HCT116 (cell line): ENCODE measurements around the gene CMTM8. TPM values are rescaled to one million over a fixed set of nuclear protein-coding genes. Genes with fewer than 3 reads are reported as not detected.

ENCODE experiments used
- ATAC-seq: fragments of 200-7000 bp; cut with Tn5 transposase; 2 replicates; pipeline ENCODE4 v1.9.1; 2020; ENCODE audit warnings: mild to moderate bottlenecking, moderate library complexity
- BruUV-seq: library from RNA; stranded (reverse); fragments of 400-500 nt; replicated peaks from 2 replicates; lab custom pipeline; 2021; lab: Mats Ljungman, UMichigan
- CTCF ChIA-PET: fragments of 300-600 bp; sonication (Branson Sonifier 250); formaldehyde crosslinking; loops from one replicate; lab custom pipeline; 2021; ENCODE audit warnings: antibody characterized with exemption; lab: Charles Lee
- POLR2A ChIA-PET: fragments of 300-600, 350-600 bp; sonication (Branson Sonifier 250); formaldehyde crosslinking; loops from one replicate; lab custom pipeline; 2021; ENCODE audit warnings: antibody characterized with exemption; lab: Charles Lee
- RAD21 ChIA-PET, 2 experiments: fragments of 300-600 bp; sonication (Branson Sonifier 250); formaldehyde crosslinking; loops; one replicate each; lab custom pipeline; 2023; ENCODE audit warnings: low total read pairs in 2 of 2; ENCODE audit not compliant: uncharacterized antibody in 2 of 2, unreplicated experiment in 2 of 2, low non-redundant PET in 1 of 2; lab: Charles Lee
- DNase-seq: peaks from one replicate; pipeline ENCODE4 v3.0.0-alpha.2; 2010; ENCODE audit warnings: low read depth, low spot score
- H2AFZ ChIP-seq: fragments of 200-600 bp; shearing (Covaris generic), sonication (generic); 2 replicates; pipeline ENCODE4 v1.6.1; 2017; ENCODE audit warnings: low read depth, mixed run types, mixed read lengths, antibody characterized with exemption, low read length; ENCODE audit not compliant: poor library complexity, severe bottlenecking
- H3K27ac ChIP-seq: 2 replicates; pipeline ENCODE4 v1.5.1; 2012; ENCODE audit warnings: low read depth, low read length
- H3K27me3 ChIP-seq: fragments of 200-600 bp; sonication (generic); 2 replicates; pipeline ENCODE4 v1.6.1; 2016; ENCODE audit warnings: mixed run types, low read length, mixed read lengths; ENCODE audit not compliant: insufficient read depth
- H3K36me3 ChIP-seq, 2 experiments: fragments of 200-500 bp in 1 of 2; fragments of 200-600 bp in 1 of 2; sonication (Bioruptor generic) in 1 of 2; sonication (generic) in 1 of 2; 2 replicates each; pipeline versions ENCODE4 v1.5.1 to v1.6.1; 2014 to 2016; ENCODE audit warnings: low read length in 2 of 2, inconsistent platforms in 1 of 2, mixed read lengths in 1 of 2, mixed run types in 1 of 2; ENCODE audit not compliant: insufficient read depth in 2 of 2, control insufficient read depth in 1 of 2
- H3K4me1 ChIP-seq, 2 experiments: fragments of 200-600 bp in 1 of 2; sonication (generic) in 1 of 2; 2 replicates each; pipeline versions ENCODE4 v1.5.1 to v1.6.1; 2012 to 2017; ENCODE audit warnings: low read length in 2 of 2, inconsistent platforms in 1 of 2, mild to moderate bottlenecking in 1 of 2, mixed read lengths in 1 of 2, mixed run types in 1 of 2, moderate library complexity in 1 of 2; ENCODE audit not compliant: insufficient read depth in 2 of 2, control insufficient read depth in 1 of 2
- H3K4me2 ChIP-seq: fragments of 200-600 bp; sonication (generic); 2 replicates; pipeline ENCODE4 v1.6.1; 2017; ENCODE audit warnings: mixed run types, low read length, mixed read lengths
- H3K4me3 ChIP-seq, 2 experiments: fragments of 200-600 bp in 1 of 2; sonication (generic) in 1 of 2; replicated peaks in 1 of 2; 2 replicates each; pipeline ENCODE4 v1.5.1; 2011 to 2016; ENCODE audit warnings: low read length in 2 of 2, control low read depth in 1 of 2, low read depth in 1 of 2, mild to moderate bottlenecking in 1 of 2, mixed read lengths in 1 of 2, mixed run types in 1 of 2
- H3K79me2 ChIP-seq: fragments of 200-600 bp; sonication (generic); 2 replicates; pipeline ENCODE4 v1.6.1; 2017; ENCODE audit warnings: mild to moderate bottlenecking, mixed run types, low read length, moderate library complexity, mixed read lengths; ENCODE audit not compliant: insufficient read depth
- H3K9ac ChIP-seq: fragments of 200-600 bp; sonication (generic); 2 replicates; pipeline ENCODE4 v1.6.1; 2016; ENCODE audit warnings: low read length, mixed read lengths
- H3K9me2 ChIP-seq: fragments of 200-600 bp; sonication (generic), shearing (Covaris generic); 2 replicates; pipeline ENCODE4 v1.6.1; 2017; ENCODE audit warnings: mixed run types, mild to moderate bottlenecking, moderate library complexity; ENCODE audit not compliant: insufficient read depth
- H3K9me3 ChIP-seq, 2 experiments: fragments of 200-500 bp in 1 of 2; fragments of 200-600 bp in 1 of 2; sonication (Bioruptor generic) in 1 of 2; sonication (generic) in 1 of 2; 2 replicates each; pipeline ENCODE4 v1.6.1; 2014 to 2017; ENCODE audit warnings: low read length in 2 of 2, mixed read lengths in 2 of 2, inconsistent platforms in 1 of 2, low read depth in 1 of 2, mild to moderate bottlenecking in 1 of 2, mixed run types in 1 of 2, moderate library complexity in 1 of 2; ENCODE audit not compliant: control insufficient read depth in 1 of 2, insufficient read depth in 1 of 2
- H4K20me1 ChIP-seq: fragments of 200-600 bp; sonication (generic), shearing (Covaris generic); 2 replicates; pipeline ENCODE4 v1.6.1; 2017; ENCODE audit warnings: mixed run types, mild to moderate bottlenecking, moderate library complexity; ENCODE audit not compliant: insufficient read depth
- ATF3 ChIP-seq: IDR thresholded peaks from 2 replicates; pipeline ENCODE4 v1.6.1; 2012
- CBX3 ChIP-seq: IDR thresholded peaks from 2 replicates; pipeline ENCODE4 v1.6.1; 2012; ENCODE audit warnings: low read depth
- CEBPB ChIP-seq: IDR thresholded peaks from 2 replicates; pipeline ENCODE4 v1.6.1; 2012; ENCODE audit warnings: low read depth
- CTCF ChIP-seq, 3 experiments: fragments of 200-600 bp in 1 of 3; sonication (generic) in 1 of 3; IDR thresholded peaks in 2 of 3; conservative IDR thresholded peaks in 1 of 3; 2 replicates each; pipeline ENCODE4 v1.5.1; 2012 to 2017; ENCODE audit warnings: low read depth in 2 of 3, low read length in 2 of 3, antibody characterized with exemption in 1 of 3, borderline replicate concordance in 1 of 3, control low read depth in 1 of 3, mild to moderate bottlenecking in 1 of 3, mixed read lengths in 1 of 3, mixed run types in 1 of 3, moderate library complexity in 1 of 3; ENCODE audit not compliant: insufficient read depth in 1 of 3
- ELF1 ChIP-seq: IDR thresholded peaks from 2 replicates; pipeline ENCODE4 v1.6.1; 2012; ENCODE audit warnings: low read depth, borderline replicate concordance
- EZH2phosphoT487 ChIP-seq: fragments of 200-600 bp; IDR thresholded peaks from 2 replicates; pipeline ENCODE4 v1.6.1; 2018; ENCODE audit warnings: antibody characterized with exemption, borderline replicate concordance
- FOSL1 ChIP-seq: IDR thresholded peaks from 2 replicates; pipeline ENCODE4 v1.6.1; 2012; ENCODE audit warnings: low read depth
- JUND ChIP-seq: IDR thresholded peaks from 2 replicates; pipeline ENCODE4 v1.6.1; 2012
- MAX ChIP-seq: IDR thresholded peaks from 2 replicates; pipeline ENCODE4 v1.6.1; 2012
- POLR2A ChIP-seq: IDR thresholded peaks from 2 replicates; pipeline ENCODE4 v1.7.0; 2011; ENCODE audit warnings: borderline replicate concordance; ENCODE audit not compliant: insufficient read depth, insufficient read length; ENCODE audit errors: extremely low read depth
- POLR2AphosphoS5 ChIP-seq: IDR thresholded peaks from 2 replicates; pipeline ENCODE4 v1.6.1; 2011; ENCODE audit warnings: mild to moderate bottlenecking, low read depth, low read length, moderate library complexity
- RAD21 ChIP-seq: IDR thresholded peaks from 2 replicates; pipeline ENCODE4 v1.6.1; 2012; ENCODE audit warnings: low read depth, mild to moderate bottlenecking
- SIN3A ChIP-seq: IDR thresholded peaks from 2 replicates; pipeline ENCODE4 v1.6.1; 2012; ENCODE audit warnings: low read depth
- SP1 ChIP-seq: IDR thresholded peaks from 2 replicates; pipeline ENCODE4 v1.6.1; 2012; ENCODE audit warnings: low read depth
- SRF ChIP-seq: IDR thresholded peaks from 2 replicates; pipeline ENCODE4 v1.6.1; 2012; ENCODE audit warnings: low read depth
- YY1 ChIP-seq: IDR thresholded peaks from 2 replicates; pipeline ENCODE4 v1.6.1; 2011; ENCODE audit warnings: low read length, low read depth, moderate library complexity, mild to moderate bottlenecking; ENCODE audit not compliant: insufficient replicate concordance; ENCODE audit errors: extremely low read depth
- ZBTB33 ChIP-seq: IDR thresholded peaks from 2 replicates; pipeline ENCODE4 v1.6.1; 2011; ENCODE audit warnings: mild to moderate bottlenecking, low read length, moderate library complexity; ENCODE audit not compliant: insufficient replicate concordance; ENCODE audit errors: extremely low read depth
- ZFX ChIP-seq: fragments of 450-650 bp; IDR thresholded peaks from 2 replicates; pipeline ENCODE4 v1.6.1; 2017
- ZNF274 ChIP-seq: fragments of 200-500 bp; sonication (Bioruptor generic); IDR thresholded peaks from 2 replicates; pipeline ENCODE4 v1.6.1; 2014; ENCODE audit warnings: mild to moderate bottlenecking, low read depth, low read length, inconsistent platforms
- intact Hi-C: fragments of 100-400 bp; cut with micrococcal nuclease; formaldehyde crosslinking; loops from 2 replicates; pipeline ENCODE4 v1.10.0; 2022
- total RNA-seq: library from RNA; stranded (reverse); gene quantifications from one replicate; pipeline ENCODE4 v1.2.1, GENCODE V29; 2021; ENCODE audit not compliant: unreplicated experiment
- TF ChIP-seq, protein P1 (sequence below): IDR thresholded peaks from 2 replicates; pipeline ENCODE4 v1.6.1; 2012; ENCODE audit warnings: low read depth

Gene CMTM8
- total RNA-seq, 1 experiment from 2014 or later = 19.4 TPM

DNA sequence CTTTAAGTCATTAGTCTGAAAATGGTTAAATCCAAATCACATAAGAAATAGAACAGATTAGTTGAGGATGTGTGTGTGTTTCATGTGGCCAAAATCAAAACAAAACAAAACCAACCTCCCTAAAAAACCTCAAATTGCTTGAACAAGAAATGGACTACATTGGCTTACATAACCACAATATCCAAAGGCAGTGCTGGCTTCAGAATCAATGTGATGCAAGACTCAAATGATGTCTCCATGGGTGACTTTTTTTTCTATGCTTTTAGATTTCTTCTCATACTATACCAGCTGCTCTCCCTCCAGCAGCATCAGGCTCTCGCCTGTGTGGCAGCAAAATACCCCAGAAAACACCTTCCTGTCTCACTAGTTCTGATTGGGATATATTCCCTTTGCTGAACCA is 36.0 kb upstream of the CMTM8 start:
- intact Hi-C loops = no loop called here
- no peaks in the 10 kb centered on the region; the same call in 1 of the 2 replicates for H3K27me3 ChIP-seq
- no peak overlapping the region for H2AFZ ChIP-seq
- BruUV-seq = no TSS peak
- no peak overlapping the region for H3K4me3 ChIP-seq
- H3K36me3 ChIP-seq = no peaks in the 10 kb centered on the region
- H3K4me2 ChIP-seq = no peak overlapping the region
- H3K27ac ChIP-seq = no peak overlapping the region
- H3K9me3 ChIP-seq = no peaks in the 10 kb centered on the region
- TF ChIP-seq, protein P1, sequence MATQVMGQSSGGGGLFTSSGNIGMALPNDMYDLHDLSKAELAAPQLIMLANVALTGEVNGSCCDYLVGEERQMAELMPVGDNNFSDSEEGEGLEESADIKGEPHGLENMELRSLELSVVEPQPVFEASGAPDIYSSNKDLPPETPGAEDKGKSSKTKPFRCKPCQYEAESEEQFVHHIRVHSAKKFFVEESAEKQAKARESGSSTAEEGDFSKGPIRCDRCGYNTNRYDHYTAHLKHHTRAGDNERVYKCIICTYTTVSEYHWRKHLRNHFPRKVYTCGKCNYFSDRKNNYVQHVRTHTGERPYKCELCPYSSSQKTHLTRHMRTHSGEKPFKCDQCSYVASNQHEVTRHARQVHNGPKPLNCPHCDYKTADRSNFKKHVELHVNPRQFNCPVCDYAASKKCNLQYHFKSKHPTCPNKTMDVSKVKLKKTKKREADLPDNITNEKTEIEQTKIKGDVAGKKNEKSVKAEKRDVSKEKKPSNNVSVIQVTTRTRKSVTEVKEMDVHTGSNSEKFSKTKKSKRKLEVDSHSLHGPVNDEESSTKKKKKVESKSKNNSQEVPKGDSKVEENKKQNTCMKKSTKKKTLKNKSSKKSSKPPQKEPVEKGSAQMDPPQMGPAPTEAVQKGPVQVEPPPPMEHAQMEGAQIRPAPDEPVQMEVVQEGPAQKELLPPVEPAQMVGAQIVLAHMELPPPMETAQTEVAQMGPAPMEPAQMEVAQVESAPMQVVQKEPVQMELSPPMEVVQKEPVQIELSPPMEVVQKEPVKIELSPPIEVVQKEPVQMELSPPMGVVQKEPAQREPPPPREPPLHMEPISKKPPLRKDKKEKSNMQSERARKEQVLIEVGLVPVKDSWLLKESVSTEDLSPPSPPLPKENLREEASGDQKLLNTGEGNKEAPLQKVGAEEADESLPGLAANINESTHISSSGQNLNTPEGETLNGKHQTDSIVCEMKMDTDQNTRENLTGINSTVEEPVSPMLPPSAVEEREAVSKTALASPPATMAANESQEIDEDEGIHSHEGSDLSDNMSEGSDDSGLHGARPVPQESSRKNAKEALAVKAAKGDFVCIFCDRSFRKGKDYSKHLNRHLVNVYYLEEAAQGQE = no peak
- TF ChIP-seq ZBTB33 (no peak), CBX3 (no peak), CEBPB (no peak), POLR2A (no peak), FOSL1 (no peak), MAX (no peak), SIN3A (no peak), CTCF (IDR thresholded peaks at IDR 0.05 in 2 of 3, conservative IDR thresholded peaks at IDR 0.05 in 1 of 3; ENCODE audit: borderline replicate concordance in 1 of 3, insufficient read depth in 1 of 3, low read depth in 2 of 3, low read length in 2 of 3) (no peak), YY1 (no peak), ELF1 (no peak), RAD21 (no peak), POLR2AphosphoS5 (no peak), EZH2phosphoT487 (no peak), ZFX (no peak), SRF (no peak), ATF3 (no peak), ZNF274 (no peak), JUND (no peak), SP1 (no peak)
- ATAC-seq = no peak
- RAD21 ChIA-PET = no interaction called here
- no peaks in the 10 kb centered on the region for H4K20me1 ChIP-seq
- no peaks in the 10 kb centered on the region for H3K79me2 ChIP-seq
- H3K9me2 ChIP-seq = no peaks in the 10 kb centered on the region
- no peak overlapping the region for H3K9ac ChIP-seq
- no peak for DNase-seq
- POLR2A ChIA-PET = no interaction called here
- CTCF ChIA-PET = no interaction called here
- peaks cover 7 to 8% of the 10 kb centered on the region in 2 experiments; a peak in 3 of 4 replicates for H3K4me1 ChIP-seq
